HepG2 (cell line): ENCODE results near the gene BAHCC1. TPM values are rescaled to one million over a fixed set of nuclear protein-coding genes. Genes with fewer than 3 reads are reported as not detected.

Source experiments
- AGO2 ChIP-seq: fragments of 200-400 bp; formaldehyde crosslinking; optimal IDR thresholded peaks from 2 replicates; pipeline ENCODE3; 2017; ENCODE audit warnings: mild to moderate bottlenecking, low read depth, low read length, moderate library complexity
- CAMTA2 ChIP-seq: sonication (generic); formaldehyde crosslinking; IDR thresholded peaks from 2 replicates; pipeline ENCODE4 v1.4.0; 2020; ENCODE audit warnings: mild to moderate bottlenecking, missing genetic modification reagents, borderline replicate concordance
- FOXK1 ChIP-seq: sonication (generic); formaldehyde crosslinking; IDR thresholded peaks from 2 replicates; pipeline ENCODE4 v1.4.0; 2020; ENCODE audit warnings: low read depth, missing genetic modification reagents, borderline replicate concordance
- HNRNPH1 ChIP-seq: fragments of 200-400 bp; formaldehyde crosslinking; optimal IDR thresholded peaks from 2 replicates; pipeline ENCODE3; 2017; ENCODE audit warnings: mild to moderate bottlenecking, low read depth, low read length
- HNRNPL ChIP-seq: fragments of 200-400 bp; formaldehyde crosslinking; IDR thresholded peaks from 2 replicates; pipeline ENCODE4 v1.6.1; 2017; ENCODE audit warnings: mild to moderate bottlenecking, low read depth, low read length
- KDM2A ChIP-seq: sonication (generic); formaldehyde crosslinking; IDR thresholded peaks from 2 replicates; pipeline ENCODE4 v1.4.0; 2020; ENCODE audit warnings: low read depth, missing genetic modification reagents, borderline replicate concordance
- KMT2A ChIP-seq: sonication (generic); formaldehyde crosslinking; IDR thresholded peaks from 2 replicates; pipeline ENCODE4 v1.4.0; 2020; ENCODE audit warnings: missing genetic modification reagents
- MED1 ChIP-seq: sonication (generic); formaldehyde crosslinking; IDR thresholded peaks from 2 replicates; pipeline ENCODE4 v1.4.0; 2020; ENCODE audit warnings: missing genetic modification reagents
- MEF2D ChIP-seq: sonication (generic); formaldehyde crosslinking; IDR thresholded peaks from 2 replicates; pipeline ENCODE4 v1.5.1; 2020; ENCODE audit warnings: mild to moderate bottlenecking, missing genetic modification reagents
- POLR2G ChIP-seq: fragments of 200-400 bp; formaldehyde crosslinking; IDR thresholded peaks from 2 replicates; pipeline ENCODE4 v1.6.1; 2018; ENCODE audit warnings: mild to moderate bottlenecking, low read depth, low read length, moderate library complexity
- RAD51 ChIP-seq: fragments of 450-650 bp; IDR thresholded peaks from 2 replicates; pipeline ENCODE4 v1.6.1; 2016; ENCODE audit warnings: borderline replicate concordance
- RBFOX2 ChIP-seq: fragments of 200-400 bp; formaldehyde crosslinking; IDR thresholded peaks from 2 replicates; pipeline ENCODE4 v1.6.1; 2017; ENCODE audit warnings: low read depth, mild to moderate bottlenecking, low read length
- SALL1 ChIP-seq: sonication (generic); formaldehyde crosslinking; IDR thresholded peaks from 2 replicates; pipeline ENCODE4 v1.8.0; 2022; ENCODE audit warnings: mild to moderate bottlenecking, missing genetic modification reagents
- SMYD3 ChIP-seq: sonication (generic); formaldehyde crosslinking; IDR thresholded peaks from 2 replicates; pipeline ENCODE4 v1.8.1; 2023; ENCODE audit warnings: mild to moderate bottlenecking, missing genetic modification reagents
- ZNF430 ChIP-seq: sonication (generic); formaldehyde crosslinking; IDR thresholded peaks from 2 replicates; pipeline ENCODE4 v1.9.0; 2021; ENCODE audit warnings: mild to moderate bottlenecking, missing genetic modification reagents
- ZNF777 ChIP-seq: sonication (generic); formaldehyde crosslinking; IDR thresholded peaks from 2 replicates; pipeline ENCODE4 v1.4.0; 2020; ENCODE audit warnings: missing genetic modification reagents
- ZNF891 ChIP-seq: sonication (generic); formaldehyde crosslinking; IDR thresholded peaks from 2 replicates; pipeline ENCODE4 v1.5.0; 2020; ENCODE audit warnings: mild to moderate bottlenecking, missing genetic modification reagents
- polyA plus RNA-seq, 8 experiments: library from polyadenylated mRNA; depleted of rRNA in 3 of 8; stranded (reverse) in 7 of 8; unstranded in 1 of 8; fragments of >200 nt; fragmentation: Illumina TruSeq in 4 of 8; extraction: Trizol in 4 of 8; gene quantifications; 2 replicates each; pipeline versions ENCODE4 v1.2.1 to v1.2.3, GENCODE V29; 2011 to 2016; ENCODE audit warnings: low read depth in 4 of 8, missing spikeins in 1 of 8, mixed read lengths in 1 of 8; ENCODE audit not compliant: insufficient read depth in 1 of 8
- total RNA-seq, 5 experiments: library from RNA; depleted of rRNA; stranded (reverse); fragments of >200 nt; fragmentation: Illumina TruSeq; extraction: Trizol; gene quantifications; 2 replicates each; pipeline ENCODE4 v1.2.3, GENCODE V29; 2016; ENCODE audit warnings: low read depth in 1 of 5
- TF ChIP-seq, protein P1 (sequence below): sonication (generic); formaldehyde crosslinking; IDR thresholded peaks from 2 replicates; pipeline ENCODE4 v1.5.0; 2020; ENCODE audit warnings: mild to moderate bottlenecking, missing genetic modification reagents
- TF ChIP-seq, protein P2 (sequence below): sonication (generic); formaldehyde crosslinking; IDR thresholded peaks from 2 replicates; pipeline ENCODE4 v1.5.1; 2020; ENCODE audit warnings: mild to moderate bottlenecking, missing genetic modification reagents, moderate library complexity
- TF ChIP-seq, protein P3 (sequence below): IDR thresholded peaks from 2 replicates; pipeline ENCODE4 v1.6.1; 2012; ENCODE audit warnings: low read length, improper control_type of control experiment

Gene BAHCC1
- total and polyA plus RNA-seq, 2 of the 13 experiments (the other 11 are each of a cell fraction or from before 2014, with no cell fraction given): 1.4 to 1.7 TPM

DNA sequence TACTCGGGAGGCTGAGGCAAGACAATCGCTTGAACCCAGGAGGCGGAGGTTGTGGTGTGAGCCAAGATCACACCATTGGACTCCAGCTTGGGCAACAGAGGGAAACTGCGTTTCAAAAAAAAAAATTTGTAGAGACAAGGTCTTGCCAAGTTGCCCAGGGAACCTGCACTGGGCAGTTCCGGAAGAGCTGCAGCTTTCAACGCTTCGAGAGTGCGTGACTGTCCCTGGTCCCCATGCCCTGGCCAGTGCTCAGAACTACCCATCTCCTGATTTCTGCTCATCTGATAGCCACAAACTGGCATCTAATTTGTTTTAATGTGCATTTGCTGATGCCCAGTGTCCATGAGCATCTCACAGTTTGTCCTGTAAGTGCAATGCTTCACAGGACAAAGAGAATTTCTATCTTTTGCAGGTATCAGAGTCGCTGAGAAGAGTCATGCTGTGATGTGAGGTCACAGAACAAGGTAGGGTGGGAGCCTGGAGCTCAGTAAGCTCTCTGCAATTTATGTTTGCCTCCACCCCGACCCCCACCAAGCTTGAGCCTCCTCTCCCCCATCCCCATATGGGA lies 113.5 kb downstream of the BAHCC1 start (continued):
- TF ChIP-seq SMYD3 (CRISPR knock-in tag) (no peak), MEF2D (0 out of 2 replicates have a peak, but pooled peaks have one; percentile 1), HNRNPL (0 out of 2 replicates have a peak, but pooled peaks have one; percentile 23), ZNF777 (0 out of 2 replicates have a peak, but pooled peaks have one; percentile 5), CAMTA2 (no peak), ZNF891 (CRISPR knock-in tag) (no peak), KMT2A (CRISPR knock-in tag) (no peak), AGO2 (peak; percentile 58), HNRNPH1 (peak; percentile 26), RAD51 (no peak), SALL1 (CRISPR knock-in tag) (no peak), MED1 (CRISPR knock-in tag) (peak; percentile 19; the same call in 1 of the 2 replicates), KDM2A (CRISPR knock-in tag) (peak; percentile 38; the same call in 1 of the 2 replicates), RBFOX2 (peak; percentile 76), ZNF430 (CRISPR knock-in tag) (0 out of 2 replicates have a peak, but pooled peaks have one; percentile 14), FOXK1 (CRISPR knock-in tag) (no peak), POLR2G (peak; percentile 66)
- TF ChIP-seq, protein P1, sequence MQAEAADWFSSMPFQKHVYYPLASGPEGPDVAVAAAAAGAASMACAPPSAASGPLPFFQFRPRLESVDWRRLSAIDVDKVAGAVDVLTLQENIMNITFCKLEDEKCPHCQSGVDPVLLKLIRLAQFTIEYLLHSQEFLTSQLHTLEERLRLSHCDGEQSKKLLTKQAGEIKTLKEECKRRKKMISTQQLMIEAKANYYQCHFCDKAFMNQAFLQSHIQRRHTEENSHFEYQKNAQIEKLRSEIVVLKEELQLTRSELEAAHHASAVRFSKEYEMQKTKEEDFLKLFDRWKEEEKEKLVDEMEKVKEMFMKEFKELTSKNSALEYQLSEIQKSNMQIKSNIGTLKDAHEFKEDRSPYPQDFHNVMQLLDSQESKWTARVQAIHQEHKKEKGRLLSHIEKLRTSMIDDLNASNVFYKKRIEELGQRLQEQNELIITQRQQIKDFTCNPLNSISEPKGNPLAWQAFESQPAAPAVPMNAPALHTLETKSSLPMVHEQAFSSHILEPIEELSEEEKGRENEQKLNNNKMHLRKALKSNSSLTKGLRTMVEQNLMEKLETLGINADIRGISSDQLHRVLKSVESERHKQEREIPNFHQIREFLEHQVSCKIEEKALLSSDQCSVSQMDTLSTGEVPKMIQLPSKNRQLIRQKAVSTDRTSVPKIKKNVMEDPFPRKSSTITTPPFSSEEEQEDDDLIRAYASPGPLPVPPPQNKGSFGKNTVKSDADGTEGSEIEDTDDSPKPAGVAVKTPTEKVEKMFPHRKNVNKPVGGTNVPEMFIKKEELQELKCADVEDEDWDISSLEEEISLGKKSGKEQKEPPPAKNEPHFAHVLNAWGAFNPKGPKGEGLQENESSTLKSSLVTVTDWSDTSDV: no peak
- TF ChIP-seq, protein P2, sequence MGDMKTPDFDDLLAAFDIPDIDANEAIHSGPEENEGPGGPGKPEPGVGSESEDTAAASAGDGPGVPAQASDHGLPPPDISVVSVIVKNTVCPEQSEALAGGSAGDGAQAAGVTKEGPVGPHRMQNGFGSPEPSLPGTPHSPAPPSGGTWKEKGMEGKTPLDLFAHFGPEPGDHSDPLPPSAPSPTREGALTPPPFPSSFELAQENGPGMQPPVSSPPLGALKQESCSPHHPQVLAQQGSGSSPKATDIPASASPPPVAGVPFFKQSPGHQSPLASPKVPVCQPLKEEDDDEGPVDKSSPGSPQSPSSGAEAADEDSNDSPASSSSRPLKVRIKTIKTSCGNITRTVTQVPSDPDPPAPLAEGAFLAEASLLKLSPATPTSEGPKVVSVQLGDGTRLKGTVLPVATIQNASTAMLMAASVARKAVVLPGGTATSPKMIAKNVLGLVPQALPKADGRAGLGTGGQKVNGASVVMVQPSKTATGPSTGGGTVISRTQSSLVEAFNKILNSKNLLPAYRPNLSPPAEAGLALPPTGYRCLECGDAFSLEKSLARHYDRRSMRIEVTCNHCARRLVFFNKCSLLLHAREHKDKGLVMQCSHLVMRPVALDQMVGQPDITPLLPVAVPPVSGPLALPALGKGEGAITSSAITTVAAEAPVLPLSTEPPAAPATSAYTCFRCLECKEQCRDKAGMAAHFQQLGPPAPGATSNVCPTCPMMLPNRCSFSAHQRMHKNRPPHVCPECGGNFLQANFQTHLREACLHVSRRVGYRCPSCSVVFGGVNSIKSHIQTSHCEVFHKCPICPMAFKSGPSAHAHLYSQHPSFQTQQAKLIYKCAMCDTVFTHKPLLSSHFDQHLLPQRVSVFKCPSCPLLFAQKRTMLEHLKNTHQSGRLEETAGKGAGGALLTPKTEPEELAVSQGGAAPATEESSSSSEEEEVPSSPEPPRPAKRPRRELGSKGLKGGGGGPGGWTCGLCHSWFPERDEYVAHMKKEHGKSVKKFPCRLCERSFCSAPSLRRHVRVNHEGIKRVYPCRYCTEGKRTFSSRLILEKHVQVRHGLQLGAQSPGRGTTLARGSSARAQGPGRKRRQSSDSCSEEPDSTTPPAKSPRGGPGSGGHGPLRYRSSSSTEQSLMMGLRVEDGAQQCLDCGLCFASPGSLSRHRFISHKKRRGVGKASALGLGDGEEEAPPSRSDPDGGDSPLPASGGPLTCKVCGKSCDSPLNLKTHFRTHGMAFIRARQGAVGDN (CRISPR knock-in tag): peak; percentile 35
- TF ChIP-seq, protein P3, sequence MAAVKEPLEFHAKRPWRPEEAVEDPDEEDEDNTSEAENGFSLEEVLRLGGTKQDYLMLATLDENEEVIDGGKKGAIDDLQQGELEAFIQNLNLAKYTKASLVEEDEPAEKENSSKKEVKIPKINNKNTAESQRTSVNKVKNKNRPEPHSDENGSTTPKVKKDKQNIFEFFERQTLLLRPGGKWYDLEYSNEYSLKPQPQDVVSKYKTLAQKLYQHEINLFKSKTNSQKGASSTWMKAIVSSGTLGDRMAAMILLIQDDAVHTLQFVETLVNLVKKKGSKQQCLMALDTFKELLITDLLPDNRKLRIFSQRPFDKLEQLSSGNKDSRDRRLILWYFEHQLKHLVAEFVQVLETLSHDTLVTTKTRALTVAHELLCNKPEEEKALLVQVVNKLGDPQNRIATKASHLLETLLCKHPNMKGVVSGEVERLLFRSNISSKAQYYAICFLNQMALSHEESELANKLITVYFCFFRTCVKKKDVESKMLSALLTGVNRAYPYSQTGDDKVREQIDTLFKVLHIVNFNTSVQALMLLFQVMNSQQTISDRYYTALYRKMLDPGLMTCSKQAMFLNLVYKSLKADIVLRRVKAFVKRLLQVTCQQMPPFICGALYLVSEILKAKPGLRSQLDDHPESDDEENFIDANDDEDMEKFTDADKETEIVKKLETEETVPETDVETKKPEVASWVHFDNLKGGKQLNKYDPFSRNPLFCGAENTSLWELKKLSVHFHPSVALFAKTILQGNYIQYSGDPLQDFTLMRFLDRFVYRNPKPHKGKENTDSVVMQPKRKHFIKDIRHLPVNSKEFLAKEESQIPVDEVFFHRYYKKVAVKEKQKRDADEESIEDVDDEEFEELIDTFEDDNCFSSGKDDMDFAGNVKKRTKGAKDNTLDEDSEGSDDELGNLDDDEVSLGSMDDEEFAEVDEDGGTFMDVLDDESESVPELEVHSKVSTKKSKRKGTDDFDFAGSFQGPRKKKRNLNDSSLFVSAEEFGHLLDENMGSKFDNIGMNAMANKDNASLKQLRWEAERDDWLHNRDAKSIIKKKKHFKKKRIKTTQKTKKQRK: 0 out of 2 replicates have a peak, but pooled peaks have one; percentile 24
